Stimulated activated CD4-positive, alpha-beta T cell treated with anti-CD3 and anti-CD28 coated beads, Interleukin-2, amount 100 ng/mL, for 48 hours (primary cell): Measurements from ENCODE around the gene GRK5.
"Not testable (repeated sequence)": the region's sequence is repeated elsewhere in the genome, so short reads cannot be mapped to it uniquely, and the experiment has no call there.

Experiments
- DNase-seq, 2 donors: peaks; one replicate each; pipeline ENCODE4 v3.0.0-alpha.2; 2020

Gene GRK5

GRCh38 chr10:119222966-119223386 lies 15.6 kb downstream of the GRK5 start:
- DNase-seq, result no peak

- no peak for DNase-seq
These were observed 17.8 kb downstream of the GRK5 start for GRCh38 chr10:119225083-119225658.

- no peak for DNase-seq
These were observed 20.5 kb downstream of the GRK5 start for GRCh38 chr10:119227825-119228224.

- no peak for DNase-seq
These were observed 24.3 kb downstream of the GRK5 start for GRCh38 chr10:119231654-119232053.

GRCh38 chr10:119232439-119232838 lies 25.1 kb downstream of the GRK5 start:
- DNase-seq, result not testable (repeated sequence)

GRCh38 chr10:119233123-119233820 lies 25.9 kb downstream of the GRK5 start:
- no peak for DNase-seq

- no peak for DNase-seq
These were observed 26.4 kb downstream of the GRK5 start for GRCh38 chr10:119233821-119234220.

GRCh38 chr10:119235356-119235755 lies 28.0 kb downstream of the GRK5 start:
- no peak for DNase-seq

GRCh38 chr10:119237722-119238436 lies 30.5 kb downstream of the GRK5 start:
- DNase-seq, result no peak

GRCh38 chr10:119238577-119238976 lies 31.2 kb downstream of the GRK5 start:
- DNase-seq, result no peak

GRCh38 chr10:119239015-119239414 lies 31.6 kb downstream of the GRK5 start:
- DNase-seq, result not testable (repeated sequence)

- not testable (repeated sequence) for DNase-seq
These were observed 32.3 kb downstream of the GRK5 start for GRCh38 chr10:119239630-119240029.

GRCh38 chr10:119241066-119241465 lies 33.7 kb downstream of the GRK5 start:
- no peak for DNase-seq

GRCh38 chr10:119242186-119242585 lies 34.8 kb downstream of the GRK5 start:
- no peak for DNase-seq

GRCh38 chr10:119243488-119243887 lies 36.1 kb downstream of the GRK5 start:
- no peak for DNase-seq

- DNase-seq, result no peak
These were observed 36.6 kb downstream of the GRK5 start for GRCh38 chr10:119243967-119244366.

GRCh38 chr10:119245272-119245671 lies 37.9 kb downstream of the GRK5 start:
- no peak for DNase-seq

GRCh38 chr10:119246862-119247549 lies 39.6 kb downstream of the GRK5 start:
- DNase-seq, result no peak

- DNase-seq, result no peak
These were observed 40.2 kb downstream of the GRK5 start for GRCh38 chr10:119247550-119247894.

GRCh38 chr10:119248184-119248583 lies 40.8 kb downstream of the GRK5 start:
- DNase-seq, result no peak

GRCh38 chr10:119248681-119249080 lies 41.3 kb downstream of the GRK5 start:
- DNase-seq, result no peak

- DNase-seq, result no peak
These were observed 43.4 kb downstream of the GRK5 start for GRCh38 chr10:119250641-119251314.

GRCh38 chr10:119251315-119251708 lies 43.9 kb downstream of the GRK5 start:
- no peak for DNase-seq
